GM18526 (cell line): ENCODE data around the gene TPRA1.

Source experiments
- POLR2A ChIP-seq: IDR thresholded peaks from 3 replicates; pipeline ENCODE4 v1.6.1; 2011; ENCODE audit not compliant: insufficient read length; ENCODE audit errors: extremely low read depth

Gene TPRA1

GRCh38 chr3:127622772-127623576 is 32.4 kb upstream of the TPRA1 start:
- no peak for TF ChIP-seq POLR2A

DNA sequence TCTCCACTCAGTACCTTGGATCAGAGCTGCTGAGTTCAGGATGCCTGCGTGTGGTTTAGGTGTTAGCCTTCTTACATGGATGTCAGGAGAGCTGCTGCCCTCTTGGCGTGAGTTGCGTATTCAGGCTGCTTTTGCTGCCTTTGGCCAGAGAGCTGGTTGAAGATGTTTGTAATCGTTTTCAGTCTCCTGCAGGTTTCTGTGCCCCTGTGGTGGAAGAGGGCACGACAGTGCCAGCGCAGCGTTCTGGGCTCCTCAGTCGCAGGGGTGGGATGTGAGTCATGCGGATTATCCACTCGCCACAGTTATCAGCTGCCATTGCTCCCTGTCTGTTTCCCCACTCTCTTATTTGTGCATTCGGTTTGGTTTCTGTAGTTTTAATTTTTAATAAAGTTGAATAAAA is 31.5 kb upstream of the TPRA1 start:
- TF ChIP-seq POLR2A: no peak

- no peak for TF ChIP-seq POLR2A
Measured at GRCh38 chr3:127620637-127621375, 30.3 kb upstream of the TPRA1 start.

DNA sequence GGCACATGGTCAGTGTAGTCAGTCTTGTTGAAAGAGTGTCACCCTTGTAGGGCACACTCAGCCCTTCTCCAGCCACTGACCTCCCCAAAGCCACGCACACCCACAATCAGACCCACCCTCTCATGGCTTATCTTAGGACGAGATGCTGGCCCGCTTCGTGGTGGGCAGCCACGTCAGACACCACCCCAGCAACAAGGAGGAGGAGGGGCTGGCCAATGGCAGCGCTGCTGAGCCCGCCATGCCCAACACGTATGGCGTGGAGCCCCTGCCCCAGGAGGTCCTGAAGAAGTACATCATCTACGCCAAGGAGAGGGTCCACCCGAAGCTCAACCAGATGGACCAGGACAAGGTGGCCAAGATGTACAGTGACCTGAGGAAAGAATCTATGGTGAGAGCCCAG is 28.4 kb upstream of the TPRA1 start:
- no peak for TF ChIP-seq POLR2A

DNA sequence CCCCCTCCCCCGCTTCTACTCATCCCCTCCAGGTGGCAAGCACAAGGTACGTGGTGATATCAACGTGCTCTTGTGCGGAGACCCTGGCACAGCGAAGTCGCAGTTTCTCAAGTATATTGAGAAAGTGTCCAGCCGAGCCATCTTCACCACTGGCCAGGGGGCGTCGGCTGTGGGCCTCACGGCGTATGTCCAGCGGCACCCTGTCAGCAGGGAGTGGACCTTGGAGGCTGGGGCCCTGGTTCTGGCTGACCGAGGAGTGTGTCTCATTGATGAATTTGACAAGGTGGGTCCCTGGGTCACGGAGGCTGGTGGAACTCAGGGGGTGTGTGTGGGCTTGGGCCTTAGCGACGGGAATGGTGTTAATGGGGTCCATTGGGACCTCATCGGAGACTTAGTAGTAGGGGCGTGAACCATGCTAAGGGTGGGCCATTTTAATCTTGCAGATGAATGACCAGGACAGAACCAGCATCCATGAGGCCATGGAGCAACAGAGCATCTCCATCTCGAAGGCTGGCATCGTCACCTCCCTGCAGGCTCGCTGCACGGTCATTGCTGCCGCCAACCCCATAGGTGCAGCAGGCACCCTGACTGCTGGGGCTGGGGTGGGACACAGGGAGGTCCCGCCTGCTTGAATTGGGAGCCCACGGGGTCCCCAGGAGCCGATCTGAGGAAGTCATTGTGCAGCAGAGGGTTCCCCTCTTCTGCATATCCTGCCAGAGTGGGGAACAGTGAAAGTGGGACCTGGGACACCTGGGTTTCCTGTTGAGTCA is 26.5 kb upstream of the TPRA1 start:
- TF ChIP-seq POLR2A: no peak

DNA sequence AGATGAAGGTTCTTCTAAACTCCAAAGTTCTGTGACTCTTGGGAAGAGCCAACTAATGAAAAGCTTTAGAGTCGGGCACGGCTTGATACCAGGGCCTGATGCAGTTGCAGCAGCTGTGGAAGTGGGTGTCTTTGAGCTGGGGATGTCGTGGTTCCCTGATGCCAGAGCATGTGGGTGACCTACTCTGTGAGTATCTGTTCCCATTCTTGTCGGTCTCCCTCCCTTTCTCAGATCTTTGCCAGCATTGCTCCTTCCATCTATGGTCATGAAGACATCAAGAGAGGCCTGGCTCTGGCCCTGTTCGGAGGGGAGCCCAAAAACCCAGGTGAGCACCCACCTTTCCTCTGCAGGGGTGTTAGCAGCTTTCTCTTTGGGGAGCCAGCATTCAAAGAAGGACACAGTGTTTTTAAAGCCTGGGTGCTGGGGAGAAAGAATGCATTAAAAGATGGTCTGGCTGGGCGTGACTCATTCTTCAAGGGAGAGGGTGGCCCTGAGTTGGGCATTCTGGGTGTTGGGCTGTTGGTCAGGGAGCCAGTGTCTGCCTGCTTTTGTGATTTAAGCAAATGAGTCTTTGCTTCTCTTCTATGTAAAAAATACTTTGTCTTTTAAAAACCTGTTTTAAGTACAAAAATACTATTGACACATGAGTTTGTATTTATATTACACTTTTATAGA is 25.2 kb upstream of the TPRA1 start:
- no peak for TF ChIP-seq POLR2A

DNA sequence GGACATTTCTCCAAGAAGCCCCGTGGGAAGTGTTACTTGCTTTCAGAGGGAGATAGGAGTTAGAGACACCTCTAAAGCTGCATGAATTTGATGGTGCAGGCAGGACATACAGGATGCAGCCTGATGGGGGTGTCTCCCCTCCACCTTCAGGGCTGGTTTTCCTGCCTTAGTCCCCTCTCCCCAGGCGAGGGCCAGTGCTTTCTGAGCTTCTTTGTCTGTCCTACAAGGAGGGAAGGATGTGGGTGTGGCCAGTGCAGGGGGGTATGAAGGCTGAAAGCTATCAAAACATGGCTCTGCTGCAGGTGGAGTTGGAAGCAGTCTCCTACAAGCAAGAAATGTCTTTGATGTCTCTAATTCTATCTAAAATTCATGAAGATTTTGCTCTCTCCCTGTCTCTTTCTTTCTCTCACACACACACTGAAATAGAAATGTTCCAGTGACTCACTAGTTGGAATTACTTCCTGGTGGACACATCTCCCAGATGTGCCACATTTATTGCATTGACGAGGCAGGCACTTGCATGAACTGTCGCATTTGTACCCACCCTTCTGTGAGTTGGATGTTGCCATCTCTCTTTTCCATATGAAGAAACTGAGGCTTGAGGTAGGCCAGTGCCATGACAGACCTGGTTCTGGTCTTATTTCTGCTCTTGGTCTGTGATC is 24.5 kb upstream of the TPRA1 start:
- TF ChIP-seq POLR2A: no peak

DNA sequence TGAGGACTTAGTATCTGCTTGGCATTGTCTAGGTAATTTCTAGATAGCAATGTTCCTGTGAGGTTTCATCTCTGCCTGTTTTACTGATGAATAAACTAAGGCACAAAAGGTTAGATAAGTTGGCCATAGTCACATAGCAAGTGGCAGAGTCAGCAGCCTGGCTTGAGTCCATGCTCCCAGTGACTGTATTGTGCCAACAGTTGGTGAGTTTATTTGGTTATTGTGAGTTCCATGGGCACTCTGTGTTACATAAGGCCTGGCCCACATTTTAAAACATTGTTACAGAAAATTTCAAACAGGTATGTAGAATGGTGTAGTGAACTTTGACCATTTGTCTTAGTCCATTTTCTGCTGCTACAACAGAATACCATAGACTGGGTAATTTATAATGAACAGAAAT is 22.9 kb upstream of the TPRA1 start:
- TF ChIP-seq POLR2A: no peak

GRCh38 chr3:127612966-127613365 is 22.4 kb upstream of the TPRA1 start:
- no peak for TF ChIP-seq POLR2A

- no peak for TF ChIP-seq POLR2A
Measured at GRCh38 chr3:127611251-127611650, 20.7 kb upstream of the TPRA1 start.

DNA sequence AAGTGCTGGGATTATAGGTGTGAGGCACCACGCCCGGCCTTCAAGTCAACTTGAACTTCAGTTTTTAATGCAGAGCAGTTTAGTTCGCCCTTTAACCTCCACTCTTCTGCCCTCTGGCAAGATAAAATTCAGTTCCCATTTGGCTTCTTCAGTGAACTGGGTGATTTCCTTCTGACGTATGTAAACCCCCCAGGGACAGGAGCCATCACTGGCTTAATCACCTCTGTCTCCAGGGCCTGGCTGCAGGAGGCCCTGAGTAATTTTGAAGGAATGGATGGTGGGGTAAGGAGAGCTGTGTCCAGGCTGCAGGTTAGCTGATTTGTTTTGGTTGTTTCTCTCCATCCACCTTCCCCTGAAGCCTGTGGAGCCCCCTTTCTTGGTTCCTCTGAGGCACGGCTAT is 19.6 kb upstream of the TPRA1 start:
- TF ChIP-seq POLR2A: no peak

DNA sequence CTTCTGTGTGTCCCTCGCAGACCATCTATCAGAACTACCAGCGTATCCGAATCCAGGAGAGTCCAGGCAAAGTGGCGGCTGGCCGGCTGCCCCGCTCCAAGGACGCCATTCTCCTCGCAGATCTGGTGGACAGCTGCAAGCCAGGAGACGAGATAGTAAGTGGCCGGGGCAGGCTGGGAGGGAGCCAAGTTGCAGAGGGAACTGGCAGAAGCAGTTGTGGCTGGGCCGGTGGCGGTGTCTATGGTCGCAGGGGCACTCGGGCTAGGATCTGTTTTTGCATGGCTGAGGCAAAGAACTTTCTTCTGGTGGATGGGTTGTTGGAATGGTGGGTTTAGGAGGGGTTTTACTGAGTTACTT is 17.8 kb upstream of the TPRA1 start:
- TF ChIP-seq POLR2A: no peak

- no peak for TF ChIP-seq POLR2A
Measured at GRCh38 chr3:127607675-127608361, 17.3 kb upstream of the TPRA1 start.

GRCh38 chr3:127606981-127607595 is 16.6 kb upstream of the TPRA1 start:
- no peak for TF ChIP-seq POLR2A
